H4 (cell line): ENCODE results near the gene NACC2. TPM values are rescaled to one million over a fixed set of nuclear protein-coding genes. Genes with fewer than 3 reads are reported as not detected.

Experiments
- DNase-seq: peaks from one replicate; pipeline ENCODE4 v3.0.0-alpha.2; 2015; ENCODE audit warnings: low spot score
- total RNA-seq: library from RNA; depleted of rRNA; stranded (reverse); fragments of >200 nt; shearing (Covaris generic); gene quantifications from 2 replicates; pipeline ENCODE4 v1.2.3, GENCODE V29; 2014; rRNA removed

The NACC2 gene
- total RNA-seq = 5.6 and 6.0 TPM in 2 replicates

- peak; percentile 32 for DNase-seq
These were observed at the start of gene NACC2 for GRCh38 chr9:136095070-136096058. NACC2 (minus strand) TSS chr9:136095289; CDS start chr9:136050521, 44,768 bp downstream.

- DNase-seq = no peak
These were observed 49.4 kb upstream of the NACC2 start for GRCh38 chr9:136144450-136144849.

DNA sequence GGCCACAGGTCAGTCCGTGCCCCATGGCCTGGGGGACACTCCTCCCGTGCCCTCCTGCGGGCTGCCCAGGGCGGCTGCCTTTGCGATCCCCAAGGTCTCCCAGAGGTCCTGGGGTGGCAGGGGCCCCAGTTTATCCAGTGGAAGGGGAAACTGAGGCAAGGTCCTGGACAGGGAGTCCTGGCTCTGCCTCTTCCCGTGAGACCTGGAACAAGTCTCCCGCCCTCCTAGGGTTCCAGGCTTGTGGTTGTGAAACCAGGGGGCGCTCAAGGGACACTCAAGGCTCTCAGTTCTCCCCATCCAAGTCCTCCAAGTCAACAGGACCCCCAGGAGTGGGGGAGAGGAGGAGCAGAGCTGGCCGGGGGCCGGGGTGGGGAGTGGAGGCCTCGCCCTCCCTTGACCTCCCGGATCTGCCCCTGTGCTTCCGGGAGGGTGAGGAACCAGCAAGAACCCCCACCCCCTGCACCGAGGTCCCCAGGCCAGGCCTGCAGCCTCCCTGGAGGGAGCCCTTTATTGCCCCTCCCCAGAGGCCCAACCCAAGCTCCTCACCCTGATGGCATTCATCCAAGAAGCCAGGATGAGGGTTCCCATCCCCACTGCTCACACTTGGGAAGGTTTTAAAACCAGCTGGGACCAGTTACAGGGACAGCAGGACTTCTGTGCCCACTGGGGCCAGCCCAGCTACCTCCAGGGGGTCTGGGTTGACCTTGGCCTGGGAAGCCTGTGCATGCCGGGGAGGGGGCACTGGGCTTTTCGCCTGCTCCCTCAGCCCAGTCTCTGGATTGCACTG lies 48.3 kb upstream of the NACC2 start:
- no peak for DNase-seq

GRCh38 chr9:136142859-136143214 lies 47.7 kb upstream of the NACC2 start:
- no peak for DNase-seq

DNA sequence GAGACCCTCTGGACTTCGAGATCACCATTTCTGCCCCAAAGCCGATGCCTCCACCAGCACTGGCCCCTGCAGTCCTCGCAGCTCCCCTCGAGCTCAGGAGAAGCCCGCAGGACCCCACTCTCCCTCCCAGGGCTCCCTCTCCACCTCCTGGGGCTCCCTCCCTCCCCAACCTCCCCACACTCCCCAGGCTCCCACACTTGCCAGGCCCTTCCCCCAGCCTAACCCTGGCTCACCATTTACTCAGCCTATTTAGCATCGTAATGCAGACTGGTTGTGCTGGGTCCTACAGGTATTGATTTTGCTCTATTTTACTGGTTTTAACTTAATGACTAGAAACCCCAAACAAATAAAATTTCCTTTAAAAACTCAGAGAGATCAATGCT lies 47.3 kb upstream of the NACC2 start:
- no peak for DNase-seq

DNA sequence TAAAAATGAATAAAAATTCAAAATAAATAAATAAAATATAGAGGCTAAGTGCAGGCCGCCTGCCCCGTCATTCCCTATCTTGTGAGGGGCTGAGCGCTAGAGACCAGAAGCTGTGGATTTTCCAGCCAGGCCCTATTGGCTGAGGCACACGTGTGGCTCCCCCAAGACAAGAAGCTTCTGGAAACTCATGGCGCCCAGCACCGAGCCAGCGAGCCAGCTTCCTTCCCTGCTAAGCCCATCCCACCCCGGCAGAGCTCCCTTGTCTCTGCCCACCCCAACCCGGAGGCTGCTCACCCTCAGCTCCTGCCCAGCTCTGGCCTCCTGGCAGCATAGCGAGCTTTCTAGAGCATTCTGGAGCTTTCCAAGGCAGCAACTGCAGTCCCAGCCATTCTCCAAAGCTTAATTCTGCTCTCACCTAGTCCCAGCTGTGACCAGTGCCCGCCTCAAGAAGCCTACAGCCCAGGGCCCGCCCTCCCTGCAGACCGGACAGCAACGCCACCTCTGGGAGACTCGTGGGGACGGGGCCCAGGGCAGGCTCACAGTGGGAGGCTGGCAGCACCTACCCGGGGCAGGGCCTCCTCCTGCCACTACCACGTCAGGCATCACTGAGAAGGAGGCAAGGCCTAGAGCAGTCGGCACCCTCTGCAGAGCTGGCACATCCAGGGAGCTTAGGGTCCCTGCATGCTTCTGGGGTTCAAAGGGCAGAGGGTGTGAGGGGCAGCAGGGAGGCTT lies 46.8 kb upstream of the NACC2 start:
- DNase-seq = no peak

GRCh38 chr9:136140966-136141365 lies 45.9 kb upstream of the NACC2 start:
- no peak for DNase-seq

DNA sequence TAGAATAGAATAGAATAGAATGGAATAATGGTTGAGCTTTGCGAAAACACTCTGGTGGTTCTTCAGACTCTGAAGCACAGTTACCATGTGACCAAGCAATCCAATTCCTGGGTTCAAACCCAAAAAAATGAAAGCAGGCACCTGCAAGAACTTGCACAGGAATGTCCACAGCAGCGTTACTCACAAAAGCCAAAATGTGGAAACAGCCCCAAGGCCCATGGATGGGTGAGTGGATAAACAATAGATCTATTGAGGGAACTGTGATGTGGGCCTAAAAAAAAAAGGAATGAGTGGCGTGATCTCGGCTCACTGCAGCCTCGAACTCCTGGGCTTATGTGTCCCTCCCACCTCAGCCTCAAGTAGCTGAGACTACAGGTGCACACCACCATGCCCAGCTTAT lies 45.0 kb upstream of the NACC2 start:
- no peak for DNase-seq

DNA sequence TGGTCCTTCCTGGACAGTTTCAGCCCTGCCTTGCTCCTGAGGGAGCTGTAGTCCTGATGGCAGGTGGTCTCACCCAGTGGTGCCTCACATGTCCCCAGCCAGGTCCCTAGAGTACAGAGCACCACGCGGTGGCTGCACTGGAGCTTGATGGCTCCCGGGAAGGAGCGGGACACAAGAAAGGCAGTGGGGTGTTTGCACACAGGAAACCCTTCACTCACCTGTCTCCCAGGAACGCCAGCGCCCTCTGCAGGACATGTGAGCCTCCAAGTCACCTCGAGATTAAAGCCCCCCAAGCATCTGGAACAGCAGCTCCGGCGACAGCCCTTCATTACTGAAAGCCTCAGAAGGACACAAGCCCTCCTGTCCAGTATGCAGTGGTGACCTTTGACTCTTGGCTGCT lies 43.5 kb upstream of the NACC2 start:
- peak; percentile 30 for DNase-seq

GRCh38 chr9:136137321-136138265 lies 42.5 kb upstream of the NACC2 start:
- DNase-seq = no peak

- DNase-seq = no peak
These were observed 41.2 kb upstream of the NACC2 start for GRCh38 chr9:136136127-136136925.

- DNase-seq = no peak
These were observed 40.4 kb upstream of the NACC2 start for GRCh38 chr9:136135326-136136126.

GRCh38 chr9:136133959-136134484 lies 38.9 kb upstream of the NACC2 start:
- DNase-seq = no peak

DNA sequence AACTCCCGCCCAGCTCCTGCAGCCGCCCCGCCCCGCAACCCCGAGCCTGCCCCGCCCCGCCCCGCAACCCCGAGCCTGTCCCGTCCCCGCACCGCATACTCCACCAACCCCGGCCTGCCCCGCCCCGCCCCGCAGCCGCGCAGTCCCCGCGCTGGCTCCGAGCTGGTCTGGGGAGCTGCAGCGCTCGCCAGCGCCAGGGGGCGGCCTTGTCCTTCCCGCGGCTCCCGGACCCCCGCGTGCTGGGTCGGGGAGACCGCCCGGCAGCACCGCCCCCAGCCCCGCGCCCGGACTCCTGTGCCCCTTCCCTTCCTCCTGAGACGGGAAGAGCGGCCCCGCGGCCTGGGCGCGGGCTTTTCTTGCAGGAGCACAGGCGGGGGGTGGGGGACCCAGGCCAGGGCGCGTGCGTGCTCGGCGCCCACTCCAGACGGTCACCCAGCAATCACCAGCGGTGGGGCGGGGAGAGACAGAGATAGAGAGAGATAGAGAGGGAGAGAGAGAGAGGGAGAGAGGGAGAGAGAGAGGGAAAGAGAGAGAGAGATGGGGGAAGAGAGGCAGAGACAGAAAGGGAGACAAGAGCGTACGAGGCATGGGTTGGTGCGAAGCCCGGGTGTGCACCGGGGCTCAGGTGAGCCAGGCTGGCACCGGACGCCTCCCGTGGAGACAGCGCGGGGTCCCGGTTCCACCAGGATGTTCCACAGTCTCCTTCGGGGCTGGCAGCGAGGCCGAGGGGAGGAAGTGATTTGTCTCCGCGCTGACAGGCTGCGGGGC lies 38.3 kb upstream of the NACC2 start:
- DNase-seq = no peak

GRCh38 chr9:136132512-136133050 lies 37.5 kb upstream of the NACC2 start:
- no peak for DNase-seq

- no peak for DNase-seq
These were observed 36.8 kb upstream of the NACC2 start for GRCh38 chr9:136131629-136132511.

DNA sequence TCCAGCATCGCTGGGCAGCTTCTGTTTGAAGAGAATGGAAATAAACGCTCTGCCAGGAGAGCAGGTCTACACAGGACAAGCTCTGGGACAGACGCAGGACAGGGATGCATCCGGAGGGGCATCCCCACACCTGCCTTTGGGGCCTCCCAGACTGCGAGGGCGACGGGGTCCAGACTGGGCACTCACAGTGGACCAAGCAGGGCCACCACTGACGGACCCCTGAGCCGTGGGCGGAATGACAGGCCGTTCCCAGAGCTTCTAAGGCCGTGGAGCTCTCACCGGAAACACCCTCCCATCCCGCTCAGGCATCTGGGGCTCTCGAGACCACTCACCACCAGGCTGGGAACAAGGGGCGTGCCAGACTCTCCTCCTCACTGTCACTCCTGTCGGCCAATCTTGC lies 34.1 kb upstream of the NACC2 start:
- DNase-seq = no peak
